NK-92 treated with Interleukin-12 subunit alpha and Interleukin-12 subunit beta, amount 100 ng/mL, for 24 hours (cell line): ENCODE data around the gene EDEM3.
"Not testable (repeated sequence)": the region's sequence is repeated elsewhere in the genome, so short reads cannot be mapped to it uniquely, and the experiment has no call there.

Experiments used
- DNase-seq: peaks from one replicate; lab custom pipeline; 2025; lab: John Stamatoyannopoulos, UW

The EDEM3 gene

GRCh38 chr1:184754476-184755225 lies at the start of gene EDEM3:
Gene EDEM3, minus strand, starts transcription at chr1:184754858. Its CDS starts 212 bp downstream, at chr1:184754646.
- peak; percentile 99 for DNase-seq

GRCh38 chr1:184804220-184804619 lies 49.6 kb upstream of the EDEM3 start:
- no peak for DNase-seq

GRCh38 chr1:184803180-184803492 lies 48.5 kb upstream of the EDEM3 start:
- DNase-seq = no peak

- no peak for DNase-seq
These were observed 47.9 kb upstream of the EDEM3 start for GRCh38 chr1:184802354-184803179.

- no peak for DNase-seq
These were observed 46.8 kb upstream of the EDEM3 start for GRCh38 chr1:184801503-184801902.

GRCh38 chr1:184800876-184801275 lies 46.2 kb upstream of the EDEM3 start:
- no peak for DNase-seq

GRCh38 chr1:184793967-184794366 lies 39.3 kb upstream of the EDEM3 start:
- DNase-seq = no peak

- DNase-seq = no peak
These were observed 37.9 kb upstream of the EDEM3 start for GRCh38 chr1:184792450-184792969.

- DNase-seq = no peak
These were observed 36.9 kb upstream of the EDEM3 start for GRCh38 chr1:184791550-184791900.

GRCh38 chr1:184790642-184791549 lies 36.2 kb upstream of the EDEM3 start:
- DNase-seq = no peak

- no peak for DNase-seq
These were observed 35.2 kb upstream of the EDEM3 start for GRCh38 chr1:184789884-184790283.

- DNase-seq = no peak
These were observed 34.3 kb upstream of the EDEM3 start for GRCh38 chr1:184788970-184789369.

GRCh38 chr1:184785529-184785928 lies 30.9 kb upstream of the EDEM3 start:
- DNase-seq = no peak

GRCh38 chr1:184783723-184784122 lies 29.1 kb upstream of the EDEM3 start:
- DNase-seq = not testable (repeated sequence)

GRCh38 chr1:184781941-184782340 lies 27.3 kb upstream of the EDEM3 start:
- no peak for DNase-seq

- DNase-seq = no peak
These were observed 21.2 kb upstream of the EDEM3 start for GRCh38 chr1:184775885-184776284.

GRCh38 chr1:184775329-184775728 lies 20.7 kb upstream of the EDEM3 start:
- no peak for DNase-seq

- DNase-seq = no peak
These were observed 19.2 kb upstream of the EDEM3 start for GRCh38 chr1:184773762-184774320.

GRCh38 chr1:184771190-184771691 lies 16.6 kb upstream of the EDEM3 start:
- DNase-seq = no peak

- no peak for DNase-seq
These were observed 15.7 kb upstream of the EDEM3 start for GRCh38 chr1:184770181-184770979.

GRCh38 chr1:184769241-184769640 lies 14.6 kb upstream of the EDEM3 start:
- no peak for DNase-seq
